Calu3 (cell line): ENCODE measurements around the gene TADA3. TPM values are rescaled to one million over a fixed set of nuclear protein-coding genes. Genes with fewer than 3 reads are reported as not detected.
A peak's percentile ranks its signal among the peaks of the same experiment; 100 is the strongest.

Experiments
- BruUV-seq: library from RNA; stranded (reverse); fragments of 400-500 nt; replicated peaks from 2 replicates; lab custom pipeline; 2021; lab: Mats Ljungman, UMichigan
- CTCF ChIA-PET: fragments of 300-600 bp; sonication (Branson Sonifier 250); formaldehyde crosslinking; loops from one replicate; lab custom pipeline; 2022; ENCODE audit warnings: antibody characterized with exemption; lab: Charles Lee
- DNase-seq: peaks from one replicate; pipeline ENCODE4 v3.0.0; 2022
- H3K27ac Mint-ChIP-seq: one replicate; pipeline ENCODE4 v1.8.0; 2022; ENCODE audit warnings: mixed read lengths; ENCODE audit not compliant: unreplicated experiment
- H3K27me3 Mint-ChIP-seq: one replicate; pipeline ENCODE4 v1.8.0; 2022; ENCODE audit warnings: mixed read lengths; ENCODE audit not compliant: unreplicated experiment
- H3K36me3 Mint-ChIP-seq: one replicate; pipeline ENCODE4 v1.8.0; 2022; ENCODE audit warnings: mild to moderate bottlenecking, moderate library complexity, mixed read lengths; ENCODE audit not compliant: insufficient read depth, unreplicated experiment
- H3K4me1 Mint-ChIP-seq: one replicate; pipeline ENCODE4 v1.8.0; 2022; ENCODE audit warnings: mild to moderate bottlenecking, low read depth, mixed read lengths; ENCODE audit not compliant: unreplicated experiment
- H3K4me3 Mint-ChIP-seq: one replicate; pipeline ENCODE4 v1.8.0; 2022; ENCODE audit warnings: mild to moderate bottlenecking, low read depth, moderate library complexity, mixed read lengths; ENCODE audit not compliant: unreplicated experiment
- H3K9me3 Mint-ChIP-seq: one replicate; pipeline ENCODE4 v1.8.0; 2022; ENCODE audit warnings: low read depth, mixed read lengths; ENCODE audit not compliant: unreplicated experiment
- CTCF ChIP-seq: fragments of 200-600 bp; IDR thresholded peaks from one replicate; pipeline ENCODE4 v1.8.0; 2022; ENCODE audit warnings: antibody characterized with exemption; ENCODE audit not compliant: unreplicated experiment
- intact Hi-C: fragments of 100-400 bp; cut with micrococcal nuclease; formaldehyde crosslinking; loops from one replicate; pipeline ENCODE4 v1.10.0; 2022; ENCODE audit not compliant: unreplicated experiment
- total RNA-seq: library from RNA; stranded (reverse); gene quantifications from 2 replicates; pipeline ENCODE4 v1.2.3, GENCODE V29; 2022

The TADA3 gene
- total RNA-seq, 1 experiment from 2014 or later = 48.5 TPM

- H3K4me1 Mint-ChIP-seq = peaks cover 28% of the 10 kb centered on the region
- H3K9me3 Mint-ChIP-seq = no peaks in the 10 kb centered on the region
- intact Hi-C loops = no loop called here
- BruUV-seq = no TSS peak
- H3K4me3 Mint-ChIP-seq = no peak overlapping the region
- no peaks in the 10 kb centered on the region for H3K27me3 Mint-ChIP-seq
- no peak for TF ChIP-seq CTCF
- CTCF ChIA-PET = no interaction called here
- DNase-seq = peak; percentile 55
- peak overlapping the region; percentile 84 for H3K27ac Mint-ChIP-seq
- peaks cover 68% of the 10 kb centered on the region for H3K36me3 Mint-ChIP-seq
Measured at GRCh38 chr3:9808345-9809037, 16.2 kb upstream of the TADA3 start.

GRCh38 chr3:9807981-9808344, 15.7 kb upstream of the TADA3 start:
- H3K4me1 Mint-ChIP-seq = peaks cover 28% of the 10 kb centered on the region
- H3K4me3 Mint-ChIP-seq = no peak overlapping the region
- no peaks in the 10 kb centered on the region for H3K27me3 Mint-ChIP-seq
- intact Hi-C loops = no loop called here
- no peaks in the 10 kb centered on the region for H3K9me3 Mint-ChIP-seq
- no peak for TF ChIP-seq CTCF
- CTCF ChIA-PET = interaction anchor here (0.7 kb wide), 1 partner anchor 31 kb away, joined by 3 read pairs; no protein-coding TSS in a partner anchor
- peaks cover 74% of the 10 kb centered on the region for H3K36me3 Mint-ChIP-seq
- BruUV-seq = no TSS peak
- DNase-seq = no peak
- no peak overlapping the region for H3K27ac Mint-ChIP-seq

GRCh38 chr3:9806688-9807589, 14.7 kb upstream of the TADA3 start:
- DNase-seq = no peak
- peaks cover 28% of the 10 kb centered on the region for H3K4me1 Mint-ChIP-seq
- H3K4me3 Mint-ChIP-seq = no peak overlapping the region
- H3K9me3 Mint-ChIP-seq = no peaks in the 10 kb centered on the region
- H3K27me3 Mint-ChIP-seq = no peaks in the 10 kb centered on the region
- TF ChIP-seq CTCF = no peak
- intact Hi-C loops = no loop called here
- no TSS peak for BruUV-seq
- peak overlapping the region; percentile 15 for H3K27ac Mint-ChIP-seq
- CTCF ChIA-PET = no interaction called here
- peaks cover 76% of the 10 kb centered on the region for H3K36me3 Mint-ChIP-seq

GRCh38 chr3:9806137-9806536, 13.9 kb upstream of the TADA3 start:
- Mint-ChIP-seq H3K27ac (no peak overlapping the region), H3K4me1 (peaks cover 23% of the 10 kb centered on the region), H3K36me3 (peaks cover 75% of the 10 kb centered on the region), H3K27me3 (no peaks in the 10 kb centered on the region), H3K4me3 (no peak overlapping the region), H3K9me3 (no peaks in the 10 kb centered on the region)
- no TSS peak for BruUV-seq
- intact Hi-C loops = no loop called here
- no peak for TF ChIP-seq CTCF
- CTCF ChIA-PET = no interaction called here
- DNase-seq = no peak
